Measurements from ENCODE around the gene MTSS2. TPM values are rescaled to one million over a fixed set of nuclear protein-coding genes. Genes with fewer than 3 reads are reported as not detected.

MTSS2 gene
- total RNA-seq, 1 donor, result 3.5 TPM

DNA sequence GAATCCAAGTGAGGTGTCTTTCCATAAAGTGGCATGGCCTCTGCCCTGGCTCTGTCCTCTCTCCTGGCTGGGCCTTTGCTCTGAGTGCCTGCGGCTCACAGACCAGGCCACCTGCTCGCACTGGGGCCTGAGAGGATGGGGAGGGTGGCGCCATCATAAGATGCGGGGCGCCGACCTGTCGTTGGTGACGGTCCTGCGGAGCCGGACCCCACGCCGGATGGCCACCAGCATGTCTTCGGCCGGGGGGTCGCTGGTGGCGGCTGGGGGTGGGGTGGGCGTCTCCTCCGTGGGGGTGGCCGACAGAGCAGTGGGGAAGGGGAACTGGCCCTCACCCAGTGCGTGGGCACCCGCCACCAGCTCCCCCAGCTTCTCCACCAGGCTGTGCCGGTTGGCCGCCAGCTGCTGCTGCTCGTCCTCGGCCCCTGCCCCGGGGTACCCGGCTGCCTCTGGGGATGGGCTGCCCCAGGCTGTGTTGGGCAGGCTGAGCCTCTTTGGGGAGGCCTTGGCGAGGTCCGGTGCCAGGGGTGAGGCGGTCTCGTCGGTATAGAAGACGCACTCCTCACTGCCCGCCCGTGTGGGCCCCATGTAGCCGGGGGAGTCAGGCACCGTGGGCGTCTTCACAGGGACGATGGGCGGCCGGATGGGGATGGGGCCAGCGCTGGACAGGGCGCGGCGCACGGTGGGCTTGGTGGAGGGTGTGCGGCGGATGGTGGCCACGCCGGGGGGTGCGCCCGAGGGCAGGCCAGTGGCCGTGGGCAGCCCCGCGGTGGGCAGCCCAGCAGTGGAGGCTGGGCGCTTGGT, 22.1 kb downstream of the MTSS2 start:
- no peak overlapping the region for H3K4me3 ChIP-seq (ENCODE audit: low read length)
- H3K27me3 ChIP-seq (ENCODE audit: insufficient read depth, low read length), result no peaks in the 10 kb centered on the region
- H3K9me3 ChIP-seq (ENCODE audit: low read depth, low read length), result no peaks in the 10 kb centered on the region
- H3K4me1 ChIP-seq (ENCODE audit: insufficient read depth, low read length), result no peaks in the 10 kb centered on the region

DNA sequence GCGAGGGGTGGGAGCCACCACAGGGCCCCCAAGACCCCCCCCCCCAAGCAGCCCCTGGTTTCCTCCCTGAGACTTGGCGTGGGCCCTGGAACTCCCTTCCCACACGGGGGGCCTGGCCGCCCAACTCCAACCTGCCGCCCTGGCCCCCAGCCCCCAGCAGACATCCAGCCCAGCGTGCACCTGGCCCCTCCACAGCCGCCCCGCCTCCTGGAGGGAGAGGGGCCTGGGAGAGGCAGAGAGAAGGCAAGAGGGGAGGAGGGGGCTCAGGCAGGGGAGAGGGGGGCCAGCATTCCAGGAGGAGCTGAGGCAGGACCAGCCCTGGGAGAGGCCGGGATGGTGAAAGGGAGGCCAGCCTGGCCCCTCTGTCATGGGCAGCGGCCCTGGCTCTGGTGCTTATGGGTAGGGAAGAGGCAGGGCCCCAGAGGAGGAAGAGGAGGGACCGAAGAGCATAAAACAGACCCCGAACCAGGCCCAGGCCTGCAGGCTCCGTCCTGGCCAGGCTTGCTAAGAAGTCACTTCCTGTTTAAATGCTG, 22.8 kb downstream of the MTSS2 start:
- Histone ChIP-seq H3K9me3 (ENCODE audit: low read depth, low read length) (no peaks in the 10 kb centered on the region), H3K4me1 (ENCODE audit: insufficient read depth, low read length) (no peaks in the 10 kb centered on the region), H3K27me3 (ENCODE audit: insufficient read depth, low read length) (no peaks in the 10 kb centered on the region), H3K4me3 (ENCODE audit: low read length) (no peak overlapping the region)

DNA sequence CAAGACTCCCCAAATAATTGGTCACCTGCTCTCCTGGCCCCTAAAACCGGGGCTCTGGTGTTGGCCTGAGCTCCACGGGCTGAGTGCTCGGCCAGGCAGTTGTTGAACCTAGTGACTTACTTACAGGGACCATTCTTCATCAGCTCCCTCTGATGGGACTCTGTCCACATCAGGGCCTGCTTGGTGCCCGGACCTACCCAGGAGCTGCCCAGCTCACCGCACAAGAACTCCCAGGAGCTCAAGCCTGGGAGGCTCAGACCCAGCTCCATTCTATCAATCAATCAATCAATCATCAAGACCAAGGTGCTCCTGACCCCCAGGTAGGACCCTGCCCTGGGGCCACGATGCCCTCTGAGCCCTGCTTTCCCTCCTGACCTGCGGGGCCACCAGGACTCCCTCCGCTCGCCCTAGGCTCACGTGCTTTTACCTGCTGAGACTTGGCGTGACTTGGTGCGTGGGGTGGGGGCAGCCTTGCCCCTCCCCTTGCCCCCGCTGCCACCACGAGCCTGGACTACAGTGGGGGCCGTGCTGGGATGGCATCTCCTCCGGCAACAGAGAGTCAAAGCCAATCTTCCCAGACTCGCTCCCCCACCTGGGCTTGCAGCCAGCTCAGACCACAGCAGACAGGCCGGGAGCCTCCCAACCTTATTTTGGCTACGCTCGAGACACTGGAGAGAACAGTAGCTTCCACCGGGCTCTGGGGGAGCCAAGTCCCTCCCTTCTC, 23.8 kb downstream of the MTSS2 start:
- no peaks in the 10 kb centered on the region for H3K27me3 ChIP-seq (ENCODE audit: insufficient read depth, low read length)
- H3K9me3 ChIP-seq (ENCODE audit: low read depth, low read length), result no peaks in the 10 kb centered on the region
- H3K4me3 ChIP-seq (ENCODE audit: low read length), result no peak overlapping the region
- no peaks in the 10 kb centered on the region for H3K4me1 ChIP-seq (ENCODE audit: insufficient read depth, low read length)

DNA sequence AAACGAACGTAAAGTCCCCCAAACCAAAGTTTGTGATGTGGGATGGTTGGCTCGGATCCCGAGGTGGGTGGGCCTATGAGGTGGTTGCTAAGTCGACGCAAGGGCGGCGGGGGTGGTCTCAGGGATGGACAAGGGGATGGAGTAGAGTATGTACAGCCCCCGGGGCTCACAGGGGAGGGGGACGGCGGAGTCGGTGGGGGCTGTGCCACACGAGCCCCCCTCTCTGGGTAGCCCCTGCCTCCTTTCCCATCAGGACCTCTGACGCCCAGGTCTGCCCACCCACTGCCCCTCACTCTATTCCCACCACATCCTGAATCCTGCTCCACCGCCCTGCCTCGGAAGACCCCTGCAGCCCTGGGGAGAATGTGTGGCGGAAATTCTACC, 24.3 kb downstream of the MTSS2 start:
- Histone ChIP-seq H3K27me3 (ENCODE audit: insufficient read depth, low read length) (no peaks in the 10 kb centered on the region), H3K4me1 (ENCODE audit: insufficient read depth, low read length) (no peaks in the 10 kb centered on the region), H3K4me3 (ENCODE audit: low read length) (no peak overlapping the region), H3K9me3 (ENCODE audit: low read depth, low read length) (no peaks in the 10 kb centered on the region)

DNA sequence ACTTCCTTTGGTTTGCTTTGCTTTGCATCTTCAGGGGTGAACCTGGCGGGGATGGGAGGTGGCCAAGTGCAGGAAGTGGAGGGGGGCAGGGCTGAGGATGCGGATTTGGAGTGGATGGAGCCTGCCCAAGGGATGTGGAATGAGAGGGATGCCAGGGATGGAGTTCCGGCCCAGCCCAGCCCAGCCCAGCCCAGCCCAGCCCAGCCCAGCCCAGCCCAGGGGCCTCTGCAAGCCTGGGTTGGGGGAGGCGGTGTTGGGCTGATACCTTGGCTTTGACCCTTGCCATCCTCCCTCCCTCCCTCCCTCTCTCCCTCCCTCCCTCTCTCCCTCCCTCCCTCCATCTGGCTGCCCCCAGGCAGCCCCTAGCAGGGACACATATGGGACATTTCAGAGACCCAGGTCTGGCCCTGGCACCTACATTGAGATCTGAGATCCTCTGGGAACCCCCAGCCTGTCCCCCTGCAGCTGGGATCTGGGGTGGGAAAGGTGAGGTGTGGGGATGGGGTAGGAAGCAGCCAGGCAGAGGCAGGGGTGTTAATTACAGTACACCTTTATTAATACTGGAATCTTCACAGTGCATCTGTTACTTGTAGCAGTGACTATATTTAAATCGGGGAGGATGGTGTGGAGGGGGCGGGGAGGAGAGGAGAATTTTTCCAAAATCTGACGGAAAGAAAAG, 25.0 kb downstream of the MTSS2 start:
- H3K4me1 ChIP-seq (ENCODE audit: insufficient read depth, low read length), result no peaks in the 10 kb centered on the region
- no peaks in the 10 kb centered on the region for H3K27me3 ChIP-seq (ENCODE audit: insufficient read depth, low read length)
- no peaks in the 10 kb centered on the region for H3K9me3 ChIP-seq (ENCODE audit: low read depth, low read length)
- no peak overlapping the region for H3K4me3 ChIP-seq (ENCODE audit: low read length)

DNA sequence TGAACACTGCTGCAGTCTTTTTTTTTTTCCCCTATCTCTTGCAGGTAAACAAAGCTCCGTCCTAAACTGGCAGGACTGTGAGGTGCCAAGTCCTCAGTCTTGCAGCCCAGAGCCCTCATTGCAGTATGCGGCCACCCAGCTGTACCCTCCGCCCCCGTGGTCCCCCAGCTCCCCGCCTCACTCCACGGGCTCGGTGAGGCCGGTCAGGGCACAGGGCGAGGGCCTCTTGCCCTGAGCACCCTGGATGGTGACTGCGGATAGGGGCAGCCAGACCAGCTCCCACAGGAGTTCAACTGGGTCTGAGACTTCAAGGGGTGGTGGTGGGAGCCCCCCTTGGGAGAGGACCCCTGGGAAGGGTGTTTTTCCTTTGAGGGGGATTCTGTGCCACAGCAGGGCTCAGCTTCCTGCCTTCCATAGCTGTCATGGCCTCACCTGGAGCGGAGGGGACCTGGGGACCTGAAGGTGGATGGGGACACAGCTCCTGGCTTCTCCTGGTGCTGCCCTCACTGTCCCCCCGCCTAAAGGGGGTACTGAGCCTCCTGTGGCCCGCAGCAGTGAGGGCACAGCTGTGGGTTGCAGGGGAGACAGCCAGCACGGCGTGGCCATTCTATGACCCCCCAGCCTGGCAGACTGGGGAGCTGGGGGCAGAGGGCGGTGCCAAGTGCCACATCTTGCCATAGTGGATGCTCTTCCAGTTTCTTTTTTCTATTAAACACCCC, 25.7 kb downstream of the MTSS2 start:
- Histone ChIP-seq H3K4me3 (ENCODE audit: low read length) (no peak overlapping the region), H3K4me1 (ENCODE audit: insufficient read depth, low read length) (no peaks in the 10 kb centered on the region), H3K27me3 (ENCODE audit: insufficient read depth, low read length) (no peaks in the 10 kb centered on the region), H3K9me3 (ENCODE audit: low read depth, low read length) (no peaks in the 10 kb centered on the region)

DNA sequence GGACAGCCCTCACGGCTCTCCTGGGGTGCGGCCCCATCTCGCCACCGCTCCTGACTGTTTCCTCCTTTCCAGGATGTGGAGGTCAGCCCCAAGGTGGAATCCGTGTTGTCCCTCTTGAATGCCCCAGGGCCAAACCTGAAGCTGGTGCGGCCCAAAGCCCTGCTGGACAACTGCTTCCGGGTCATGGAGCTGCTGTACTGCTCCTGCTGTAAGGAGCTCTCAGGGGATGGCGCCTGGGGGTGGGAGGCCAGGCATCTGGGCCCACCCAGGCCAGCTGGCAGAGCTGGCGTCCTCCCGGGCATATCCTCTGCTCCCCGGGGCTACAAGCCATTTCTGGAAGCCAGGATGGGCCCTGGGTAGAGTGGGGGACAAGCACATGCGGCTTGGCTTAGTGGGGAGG, 26.3 kb downstream of the MTSS2 start:
- no peak overlapping the region for H3K4me3 ChIP-seq (ENCODE audit: low read length)
- no peaks in the 10 kb centered on the region for H3K9me3 ChIP-seq (ENCODE audit: low read depth, low read length)
- no peaks in the 10 kb centered on the region for H3K4me1 ChIP-seq (ENCODE audit: insufficient read depth, low read length)
- H3K27me3 ChIP-seq (ENCODE audit: insufficient read depth, low read length), result no peaks in the 10 kb centered on the region

DNA sequence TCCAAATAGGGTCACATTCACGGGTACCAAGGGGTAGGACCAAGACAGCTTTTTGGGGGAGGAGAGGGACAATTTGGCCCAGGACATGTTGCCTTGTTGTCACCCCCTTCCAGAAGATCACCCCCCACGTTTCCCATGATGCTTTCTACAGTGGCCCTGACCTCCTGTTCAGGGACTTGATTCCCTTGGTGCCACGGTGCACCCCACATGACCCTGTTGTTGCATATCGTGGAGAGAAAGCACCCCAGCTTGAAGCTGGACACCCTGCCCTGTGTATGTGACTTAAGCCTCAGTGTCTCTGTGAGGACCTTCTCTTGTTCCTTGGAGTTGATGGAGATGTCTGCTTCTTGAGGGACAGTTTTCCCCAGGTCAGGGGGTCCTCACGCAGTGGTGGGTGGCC, 26.9 kb downstream of the MTSS2 start:
- no peak overlapping the region for H3K4me3 ChIP-seq (ENCODE audit: low read length)
- no peaks in the 10 kb centered on the region for H3K27me3 ChIP-seq (ENCODE audit: insufficient read depth, low read length)
- H3K9me3 ChIP-seq (ENCODE audit: low read depth, low read length), result no peaks in the 10 kb centered on the region
- peaks cover 2% of the 10 kb centered on the region for H3K4me1 ChIP-seq (ENCODE audit: insufficient read depth, low read length)

DNA sequence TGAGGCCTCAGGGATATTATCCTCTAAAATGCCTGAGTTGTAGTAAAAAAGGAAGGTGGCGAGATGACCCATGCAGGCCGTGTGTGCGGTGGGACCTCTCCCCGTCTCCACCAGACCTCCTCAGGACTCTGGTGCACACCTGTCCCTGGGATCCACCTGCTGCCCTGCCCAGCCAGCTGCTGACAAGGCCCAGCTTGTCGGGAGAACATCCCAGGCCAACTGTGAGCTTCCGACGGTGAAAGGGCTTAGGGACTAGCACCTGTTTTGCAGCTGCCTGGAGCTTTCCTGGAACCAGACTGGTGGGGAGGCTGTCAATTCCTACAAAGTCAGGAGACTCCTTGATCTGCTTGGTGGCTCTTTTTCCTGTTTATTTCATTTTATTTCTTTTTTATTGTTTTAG, 27.9 kb downstream of the MTSS2 start:
- no peak overlapping the region for H3K4me3 ChIP-seq (ENCODE audit: low read length)
- no peaks in the 10 kb centered on the region for H3K9me3 ChIP-seq (ENCODE audit: low read depth, low read length)
- H3K4me1 ChIP-seq (ENCODE audit: insufficient read depth, low read length), result peaks cover 4% of the 10 kb centered on the region
- H3K27me3 ChIP-seq (ENCODE audit: insufficient read depth, low read length), result no peaks in the 10 kb centered on the region

DNA sequence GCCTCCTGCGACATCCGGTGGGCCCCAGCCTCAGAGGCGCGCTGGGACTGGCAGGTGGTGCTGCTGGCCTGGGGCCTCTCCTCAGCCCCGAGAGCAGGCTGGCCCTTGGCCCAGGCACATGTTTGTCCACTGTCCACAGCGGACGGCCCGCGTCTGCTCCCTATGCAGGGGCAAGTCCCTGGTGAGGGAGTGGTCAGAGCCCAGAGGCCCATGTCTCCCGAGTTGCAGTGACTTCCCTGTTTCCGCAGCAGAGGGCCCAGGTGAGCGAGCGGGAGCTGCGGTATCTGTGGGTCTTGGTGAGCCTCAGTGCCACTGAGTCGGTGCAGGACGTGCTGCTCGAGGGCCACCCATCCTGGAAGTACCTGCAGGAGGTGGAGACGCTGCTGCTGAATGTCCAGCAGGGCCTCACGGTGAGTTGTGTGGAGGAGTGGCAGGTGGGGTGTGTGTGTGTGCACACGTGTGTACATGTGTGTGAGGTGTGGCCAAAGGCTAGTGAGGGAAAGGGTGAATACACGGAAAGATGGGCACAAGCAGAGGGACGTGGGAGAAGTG, 29.1 kb downstream of the MTSS2 start:
- H3K9me3 ChIP-seq (ENCODE audit: low read depth, low read length), result no peaks in the 10 kb centered on the region
- H3K4me1 ChIP-seq (ENCODE audit: insufficient read depth, low read length), result peaks cover 4% of the 10 kb centered on the region
- H3K27me3 ChIP-seq (ENCODE audit: insufficient read depth, low read length), result no peaks in the 10 kb centered on the region
- no peak overlapping the region for H3K4me3 ChIP-seq (ENCODE audit: low read length)

DNA sequence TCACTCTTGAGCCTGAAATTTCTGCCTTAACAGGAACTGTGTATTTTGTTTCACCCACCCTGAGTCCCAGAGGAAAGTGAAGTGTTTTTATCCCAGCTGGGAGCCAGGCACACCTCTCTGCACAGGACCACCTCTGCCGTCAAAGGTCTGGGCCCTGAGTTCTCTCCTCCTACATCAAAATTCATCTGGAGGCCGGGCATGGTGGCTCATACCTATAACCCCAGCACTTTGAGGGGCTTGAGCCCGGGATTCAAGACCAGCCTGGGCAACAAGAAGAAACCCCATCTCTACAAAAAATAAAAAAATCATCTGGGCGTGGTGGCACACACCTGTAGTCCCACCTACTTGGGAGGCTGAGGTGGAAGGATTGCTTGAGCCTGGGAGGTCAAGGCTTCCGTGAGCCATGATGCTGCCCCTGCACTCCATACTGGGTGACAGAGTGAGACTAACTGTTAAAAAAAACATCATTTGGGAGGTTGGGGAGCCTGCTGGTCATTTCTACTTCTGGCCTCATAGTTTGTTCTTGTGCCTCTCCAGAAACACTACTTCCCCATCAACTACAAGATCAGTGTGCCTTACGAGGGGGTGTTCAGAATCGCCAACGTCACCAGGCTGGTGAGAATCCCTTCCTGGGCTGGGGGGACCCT, 29.7 kb downstream of the MTSS2 start:
- H3K27me3 ChIP-seq (ENCODE audit: insufficient read depth, low read length), result no peaks in the 10 kb centered on the region
- no peaks in the 10 kb centered on the region for H3K9me3 ChIP-seq (ENCODE audit: low read depth, low read length)
- peaks cover 4% of the 10 kb centered on the region for H3K4me1 ChIP-seq (ENCODE audit: insufficient read depth, low read length)
- H3K4me3 ChIP-seq (ENCODE audit: low read length), result no peak overlapping the region

DNA sequence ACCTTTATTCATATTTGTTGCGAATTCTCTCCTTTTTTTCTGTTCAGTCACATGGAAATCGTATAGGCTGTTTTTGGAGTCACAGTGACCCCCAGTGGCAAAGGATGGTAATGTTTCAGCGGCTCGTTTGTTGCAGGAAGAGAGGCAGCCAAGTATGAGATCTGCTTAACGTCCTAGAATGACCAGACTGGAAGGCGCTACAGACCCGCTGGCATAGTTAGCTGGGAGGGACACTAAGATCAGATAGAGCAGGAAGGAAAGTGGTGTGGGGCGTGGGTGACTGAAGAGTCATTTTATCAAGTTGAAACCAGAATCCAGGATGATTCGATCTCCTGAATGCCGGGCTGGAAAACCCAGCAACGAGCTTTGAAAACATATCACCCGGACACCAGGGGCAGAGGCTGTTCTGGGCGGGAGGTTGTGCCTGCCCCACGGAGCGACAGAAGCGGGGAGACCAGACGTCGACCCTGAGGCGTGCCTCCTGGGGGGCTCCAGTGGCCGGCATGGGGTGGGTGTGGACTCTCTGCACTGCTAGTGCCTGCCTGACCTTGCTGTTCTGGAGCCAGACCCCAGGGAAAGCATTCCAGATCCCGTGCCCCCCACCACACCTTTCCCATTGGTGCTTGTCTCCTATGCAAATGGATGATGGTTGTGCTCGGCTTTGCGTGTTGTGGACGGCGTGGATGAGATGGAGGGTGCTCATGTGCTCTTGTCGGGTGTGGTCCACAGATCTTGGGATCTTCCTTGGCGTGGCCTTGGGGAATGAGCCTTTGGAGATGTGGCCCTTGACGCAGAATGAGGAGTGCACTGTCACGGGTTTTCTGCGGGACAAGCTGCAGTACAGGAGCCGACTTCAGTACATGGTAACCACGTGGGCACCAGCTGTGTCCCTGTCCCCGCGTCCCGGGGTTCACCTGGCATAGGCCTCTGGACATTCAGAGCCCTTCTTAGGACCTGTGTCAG, 31.8 kb downstream of the MTSS2 start:
- Histone ChIP-seq H3K4me1 (ENCODE audit: insufficient read depth, low read length) (peaks cover 4% of the 10 kb centered on the region), H3K4me3 (ENCODE audit: low read length) (no peak overlapping the region), H3K27me3 (ENCODE audit: insufficient read depth, low read length) (no peaks in the 10 kb centered on the region), H3K9me3 (ENCODE audit: low read depth, low read length) (no peaks in the 10 kb centered on the region)

DNA sequence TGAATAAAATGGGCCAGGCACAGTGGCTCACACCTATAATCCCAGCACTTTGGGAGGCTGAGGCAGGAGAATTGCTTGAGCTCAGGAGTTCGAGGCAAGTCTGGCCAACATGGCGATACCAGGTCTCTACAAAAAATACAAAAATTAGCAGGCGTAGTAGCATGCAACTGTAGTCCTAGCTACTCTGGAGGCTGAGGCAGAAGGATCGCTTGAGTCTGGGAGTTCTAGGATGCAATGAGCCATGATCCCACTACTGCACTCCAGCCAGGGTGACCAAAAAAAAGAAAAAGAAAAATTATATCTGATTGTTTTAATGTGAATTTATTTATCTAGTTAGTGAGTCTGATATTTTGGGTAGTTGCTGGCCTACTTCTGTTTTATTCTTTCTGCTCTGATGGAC, 32.4 kb downstream of the MTSS2 start:
- no peaks in the 10 kb centered on the region for H3K27me3 ChIP-seq (ENCODE audit: insufficient read depth, low read length)
- no peak overlapping the region for H3K4me3 ChIP-seq (ENCODE audit: low read length)
- no peaks in the 10 kb centered on the region for H3K9me3 ChIP-seq (ENCODE audit: low read depth, low read length)
- peaks cover 4% of the 10 kb centered on the region for H3K4me1 ChIP-seq (ENCODE audit: insufficient read depth, low read length)
